HG02973 (cell line): ENCODE results near the gene PTGFR.

ENCODE experiments used
- ATAC-seq: cut with Tn5 transposase; IDR thresholded peaks from one replicate; pipeline ENCODE4 v1.9.1; 2021; ENCODE audit warnings: moderate library complexity; ENCODE audit not compliant: unreplicated experiment

The PTGFR gene

GRCh38 chr1:78586572-78586971 lies 95.8 kb downstream of the PTGFR start:
- ATAC-seq = no peak

DNA sequence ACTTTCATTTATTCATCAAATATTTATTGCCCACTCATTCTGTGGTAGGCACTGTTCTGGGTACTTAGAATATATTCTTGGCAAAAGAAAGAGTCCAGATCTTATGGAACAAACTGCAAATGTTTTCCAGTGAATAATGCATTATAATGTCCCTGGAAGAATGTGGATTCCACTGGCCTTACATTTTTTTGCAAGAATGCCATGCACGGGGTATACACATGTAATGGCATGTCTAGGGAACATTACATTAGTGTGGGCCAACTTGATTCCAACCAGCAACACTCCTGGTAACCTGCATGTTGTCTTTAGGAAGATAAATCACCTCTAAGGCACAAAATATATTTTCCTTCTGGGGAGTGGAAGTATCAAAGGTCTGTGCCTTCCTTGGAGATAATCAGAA lies 96.4 kb downstream of the PTGFR start:
- ATAC-seq = no peak
